ENCODE results near the gene MAP3K7CL. TPM values are rescaled to one million over a fixed set of nuclear protein-coding genes. Genes with fewer than 3 reads are reported as not detected.

Gene MAP3K7CL
- total RNA-seq, 1 donor from 2014 or later: 3.0 TPM

DNA sequence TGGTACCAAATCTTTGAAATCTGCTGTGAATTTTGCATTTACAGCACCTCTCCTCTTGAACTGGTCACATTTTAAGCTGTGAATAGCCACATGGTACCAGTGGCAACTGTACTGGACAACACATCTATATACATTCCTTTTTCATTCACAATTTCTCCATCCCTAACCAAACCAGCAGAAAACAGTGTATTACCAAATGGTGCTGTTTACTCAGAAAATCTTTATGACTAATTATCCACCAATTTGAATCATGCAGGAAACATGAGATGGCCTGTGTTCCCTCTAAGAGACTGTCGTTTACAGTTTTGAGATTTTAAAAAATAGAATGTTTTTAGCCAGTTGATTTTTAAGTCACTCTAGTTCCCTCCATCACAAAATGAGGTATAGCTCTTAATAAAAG lies 39.4 kb upstream of the MAP3K7CL start:
- DNase-seq (ENCODE audit: low read depth): no peak
- H3K36me3 ChIP-seq (ENCODE audit: control insufficient read depth, insufficient read depth, low read length): no peaks in the 10 kb centered on the region
- H3K27me3 ChIP-seq (ENCODE audit: control insufficient read depth, insufficient read depth, low read length): no peaks in the 10 kb centered on the region
- no peak overlapping the region for H3K4me3 ChIP-seq (ENCODE audit: low read depth, low read length)
- TF ChIP-seq, protein P1, sequence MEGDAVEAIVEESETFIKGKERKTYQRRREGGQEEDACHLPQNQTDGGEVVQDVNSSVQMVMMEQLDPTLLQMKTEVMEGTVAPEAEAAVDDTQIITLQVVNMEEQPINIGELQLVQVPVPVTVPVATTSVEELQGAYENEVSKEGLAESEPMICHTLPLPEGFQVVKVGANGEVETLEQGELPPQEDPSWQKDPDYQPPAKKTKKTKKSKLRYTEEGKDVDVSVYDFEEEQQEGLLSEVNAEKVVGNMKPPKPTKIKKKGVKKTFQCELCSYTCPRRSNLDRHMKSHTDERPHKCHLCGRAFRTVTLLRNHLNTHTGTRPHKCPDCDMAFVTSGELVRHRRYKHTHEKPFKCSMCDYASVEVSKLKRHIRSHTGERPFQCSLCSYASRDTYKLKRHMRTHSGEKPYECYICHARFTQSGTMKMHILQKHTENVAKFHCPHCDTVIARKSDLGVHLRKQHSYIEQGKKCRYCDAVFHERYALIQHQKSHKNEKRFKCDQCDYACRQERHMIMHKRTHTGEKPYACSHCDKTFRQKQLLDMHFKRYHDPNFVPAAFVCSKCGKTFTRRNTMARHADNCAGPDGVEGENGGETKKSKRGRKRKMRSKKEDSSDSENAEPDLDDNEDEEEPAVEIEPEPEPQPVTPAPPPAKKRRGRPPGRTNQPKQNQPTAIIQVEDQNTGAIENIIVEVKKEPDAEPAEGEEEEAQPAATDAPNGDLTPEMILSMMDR (IDR thresholded peaks at IDR 0.05; ENCODE audit: insufficient read depth, low read length, poor library complexity, severe bottlenecking): no peak

DNA sequence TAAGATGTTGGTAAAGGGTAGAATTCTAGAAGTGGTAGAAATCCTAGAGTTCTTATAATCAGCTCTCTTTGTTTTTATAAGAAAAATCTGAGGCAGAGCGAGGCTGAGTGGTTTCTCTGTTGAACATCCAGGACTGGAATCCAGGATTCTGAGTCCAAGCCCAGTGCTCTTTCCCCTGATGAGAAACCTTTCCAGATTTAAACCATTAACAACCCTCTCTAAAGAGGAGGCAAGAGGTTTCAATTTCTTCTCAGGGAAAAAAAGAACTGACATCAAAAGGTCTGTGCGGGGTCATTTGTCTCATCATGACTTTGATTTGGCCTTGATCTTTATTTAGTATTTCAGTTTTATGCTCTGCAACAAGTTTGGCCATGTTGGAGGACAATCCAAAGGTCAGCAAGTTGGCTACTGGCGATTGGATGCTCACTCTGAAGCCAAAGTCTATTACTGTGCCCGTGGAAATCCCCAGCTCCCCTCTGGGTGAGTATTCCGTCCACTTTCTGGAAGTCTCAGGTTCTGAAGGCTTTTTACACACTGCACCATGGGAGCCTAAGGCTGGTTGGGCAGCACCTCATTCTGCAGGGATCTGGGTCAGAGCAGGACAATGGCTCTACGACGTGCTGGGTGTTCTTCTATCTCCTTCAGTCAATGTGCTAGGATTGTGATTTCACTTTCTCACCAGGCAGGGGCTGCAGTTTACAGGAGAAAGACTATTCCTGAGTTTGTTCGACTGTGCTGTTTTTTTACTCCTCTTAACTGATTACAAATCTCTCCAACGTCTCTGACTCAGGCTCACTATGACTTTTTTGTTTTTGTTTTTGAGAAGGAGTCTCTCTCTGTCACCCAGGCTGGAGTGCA lies 38.1 kb upstream of the MAP3K7CL start:
- Histone ChIP-seq H3K27me3 (ENCODE audit: control insufficient read depth, insufficient read depth, low read length) (no peaks in the 10 kb centered on the region), H3K36me3 (ENCODE audit: control insufficient read depth, insufficient read depth, low read length) (no peaks in the 10 kb centered on the region), H3K4me3 (ENCODE audit: low read depth, low read length) (no peak overlapping the region)
- TF ChIP-seq, protein P1 (IDR thresholded peaks at IDR 0.05; ENCODE audit: insufficient read depth, low read length, poor library complexity, severe bottlenecking): no peak
- no peak for DNase-seq (ENCODE audit: low read depth)

GRCh38 chr21:29096218-29097015 lies 34.0 kb upstream of the MAP3K7CL start:
- Histone ChIP-seq H3K27me3 (ENCODE audit: control insufficient read depth, insufficient read depth, low read length) (no peaks in the 10 kb centered on the region), H3K4me3 (ENCODE audit: low read depth, low read length) (no peak overlapping the region), H3K36me3 (ENCODE audit: control insufficient read depth, insufficient read depth, low read length) (no peaks in the 10 kb centered on the region)
- TF ChIP-seq, protein P1 (IDR thresholded peaks at IDR 0.05; ENCODE audit: insufficient read depth, low read length, poor library complexity, severe bottlenecking): no peak
- no peak for DNase-seq (ENCODE audit: low read depth)

GRCh38 chr21:29098156-29098555 lies 32.3 kb upstream of the MAP3K7CL start:
- no peaks in the 10 kb centered on the region for H3K27me3 ChIP-seq (ENCODE audit: control insufficient read depth, insufficient read depth, low read length)
- H3K36me3 ChIP-seq (ENCODE audit: control insufficient read depth, insufficient read depth, low read length): no peaks in the 10 kb centered on the region
- H3K4me3 ChIP-seq (ENCODE audit: low read depth, low read length): no peak overlapping the region
- DNase-seq (ENCODE audit: low read depth): no peak
- TF ChIP-seq, protein P1 (IDR thresholded peaks at IDR 0.05; ENCODE audit: insufficient read depth, low read length, poor library complexity, severe bottlenecking): no peak

GRCh38 chr21:29102791-29103257 lies 27.6 kb upstream of the MAP3K7CL start:
- TF ChIP-seq, protein P1 (IDR thresholded peaks at IDR 0.05; ENCODE audit: insufficient read depth, low read length, poor library complexity, severe bottlenecking): no peak
- no peak for DNase-seq (ENCODE audit: low read depth)
- H3K27me3 ChIP-seq (ENCODE audit: control insufficient read depth, insufficient read depth, low read length): no peaks in the 10 kb centered on the region
- H3K36me3 ChIP-seq (ENCODE audit: control insufficient read depth, insufficient read depth, low read length): no peaks in the 10 kb centered on the region
- no peak overlapping the region for H3K4me3 ChIP-seq (ENCODE audit: low read depth, low read length)

All from kidney epithelial cell (primary cell).